ACHN (cell line): ENCODE results near the gene DPYD.

ENCODE experiments used
- DNase-seq: peaks from one replicate; pipeline ENCODE4 v3.0.0-alpha.2; 2015
- in situ Hi-C: cut with HindIII; loops from 2 replicates; pipeline ENCODE4 v1.10.0; 2017; ENCODE audit warnings: low sequenced_read_pairs, low pct_ligation_motif_present, low pct_unique_long_range_greater_than_20kb

DPYD gene

GRCh38 chr1:97334454-97334853 is 586.4 kb downstream of the DPYD start:
- peak; percentile 32 for DNase-seq

GRCh38 chr1:97332716-97333115 is 588.1 kb downstream of the DPYD start:
- in situ Hi-C loops = no loop called here
- peak; percentile 17 for DNase-seq

More at GRCh38 chr1:97334454-97334853, 586.4 kb downstream of the DPYD start:
- in situ Hi-C loops = no loop called here

- in situ Hi-C loops = no loop called here
- no peak for DNase-seq
These were observed 589.7 kb downstream of the DPYD start for GRCh38 chr1:97331165-97331564.

- no peak for DNase-seq
- in situ Hi-C loops = no loop called here
These were observed 606.1 kb downstream of the DPYD start for GRCh38 chr1:97314685-97315084.

GRCh38 chr1:97308131-97308530 is 612.7 kb downstream of the DPYD start:
- in situ Hi-C loops = no loop called here
- no peak for DNase-seq

GRCh38 chr1:97307568-97307967 is 613.3 kb downstream of the DPYD start:
- no peak for DNase-seq
- in situ Hi-C loops = no loop called here

GRCh38 chr1:97307151-97307550 is 613.7 kb downstream of the DPYD start:
- no peak for DNase-seq
- in situ Hi-C loops = no loop called here

GRCh38 chr1:97306504-97306903 is 614.3 kb downstream of the DPYD start:
- in situ Hi-C loops = no loop called here
- no peak for DNase-seq

- in situ Hi-C loops = no loop called here
- no peak for DNase-seq
These were observed 616.5 kb downstream of the DPYD start for GRCh38 chr1:97304366-97304765.

- in situ Hi-C loops = no loop called here
- no peak for DNase-seq
These were observed 621.9 kb downstream of the DPYD start for GRCh38 chr1:97298966-97299365.

- in situ Hi-C loops = no loop called here
- no peak for DNase-seq
These were observed 623.2 kb downstream of the DPYD start for GRCh38 chr1:97297611-97298010.

- in situ Hi-C loops = no loop called here
- no peak for DNase-seq
These were observed 638.9 kb downstream of the DPYD start for GRCh38 chr1:97281962-97282361.

- in situ Hi-C loops = no loop called here
- DNase-seq = peak; percentile 33
These were observed 642.8 kb downstream of the DPYD start for GRCh38 chr1:97277891-97278654.

GRCh38 chr1:97271916-97272788 is 648.7 kb downstream of the DPYD start:
- no peak for DNase-seq

GRCh38 chr1:97270508-97271307 is 650.1 kb downstream of the DPYD start:
- no peak for DNase-seq
- in situ Hi-C loops = no loop called here

More at GRCh38 chr1:97271916-97272788, 648.7 kb downstream of the DPYD start:
- in situ Hi-C loops = no loop called here

- in situ Hi-C loops = no loop called here
- no peak for DNase-seq
These were observed 655.2 kb downstream of the DPYD start for GRCh38 chr1:97265630-97266029.

- in situ Hi-C loops = no loop called here
- DNase-seq = no peak
These were observed 658.0 kb downstream of the DPYD start for GRCh38 chr1:97262842-97263241.

GRCh38 chr1:97258597-97258996 is 662.2 kb downstream of the DPYD start:
- in situ Hi-C loops = no loop called here
- DNase-seq = no peak
